Activated CD8-positive, alpha-beta memory T cell treated with anti-CD3 and anti-CD28 coated beads for 48 hours (primary cell): ENCODE measurements around the gene TDRD5.
A peak's percentile ranks its signal among the peaks of the same experiment; 100 is the strongest.
"Not testable (repeated sequence)": the region's sequence is repeated elsewhere in the genome, so short reads cannot be mapped to it uniquely, and the experiment has no call there.

ENCODE experiments used
- DNase-seq, 3 experiments: peaks; one replicate each; pipeline ENCODE4 v3.0.0-alpha.2; 2020; ENCODE audit warnings: low read depth in 2 of 3, low spot score in 2 of 3

Gene TDRD5

DNA sequence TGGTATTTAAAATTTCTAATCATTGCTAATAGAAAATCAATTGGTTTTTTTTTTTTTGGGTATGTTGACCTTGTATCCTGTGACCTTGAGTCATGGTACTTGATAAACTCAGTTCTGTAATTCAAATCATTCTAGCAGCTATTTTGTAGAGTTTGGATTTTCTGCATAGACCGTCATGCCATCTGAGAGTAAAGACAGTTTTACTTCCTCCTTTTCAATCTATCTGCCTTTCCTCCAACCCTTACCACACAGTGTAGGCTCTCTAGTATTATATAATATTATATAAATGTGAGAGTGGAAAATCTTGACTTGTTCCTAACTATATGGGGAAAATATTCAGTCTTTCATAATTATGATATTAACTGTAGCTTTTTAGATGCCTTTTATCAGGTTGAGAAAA is 7.0 kb downstream of the TDRD5 start:
- no peak for DNase-seq

DNA sequence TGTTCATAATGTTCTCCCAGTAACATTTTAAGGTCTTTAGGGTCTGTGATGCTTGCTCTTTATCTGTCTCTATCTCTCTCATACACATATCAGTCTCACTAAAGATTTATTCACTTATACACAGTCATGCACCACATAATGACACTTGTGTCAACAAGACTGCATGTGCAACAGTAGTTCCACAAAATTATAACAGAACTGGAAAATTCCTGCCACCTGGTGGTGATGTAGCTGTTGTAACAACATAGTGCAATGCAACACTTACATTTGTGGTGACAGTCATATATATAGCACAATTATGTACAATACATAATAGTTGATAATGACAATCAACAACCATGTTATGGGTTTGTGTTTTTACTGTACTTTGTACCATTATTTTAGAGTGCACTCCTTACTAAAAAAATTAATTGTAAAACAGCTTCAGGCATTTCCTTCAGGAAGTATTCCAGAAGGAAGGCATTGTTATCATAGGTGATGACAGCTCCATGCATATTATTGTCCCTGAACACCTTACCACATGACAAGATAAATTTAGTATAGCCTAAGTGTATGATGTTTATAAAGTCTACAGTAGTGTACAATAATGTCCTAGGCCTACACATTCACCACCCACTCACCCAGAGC is 8.1 kb downstream of the TDRD5 start:
- DNase-seq: no peak

DNA sequence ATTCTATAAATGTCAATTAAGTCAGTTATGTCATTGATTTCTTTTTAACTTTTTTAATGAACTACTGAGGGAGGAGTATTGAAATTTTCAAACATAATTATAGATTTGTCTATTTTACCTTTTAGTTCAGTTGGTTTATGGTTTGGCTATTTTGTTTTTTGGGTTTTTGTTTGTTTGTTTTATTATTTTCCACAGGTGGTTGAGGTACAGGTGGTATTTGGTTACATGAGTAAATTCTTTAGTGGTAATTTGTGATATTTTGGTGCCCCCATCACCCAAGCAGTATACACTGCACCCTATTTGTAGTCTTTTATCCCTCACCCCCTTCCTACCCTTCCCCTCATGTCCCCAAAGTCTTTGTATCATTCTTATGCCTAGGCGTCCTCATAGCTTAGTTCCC is 9.5 kb downstream of the TDRD5 start:
- DNase-seq: no peak

GRCh38 chr1:179612361-179612760 is 20.7 kb downstream of the TDRD5 start:
- DNase-seq: no peak

GRCh38 chr1:179630719-179631118 is 39.1 kb downstream of the TDRD5 start:
- DNase-seq: no peak

- DNase-seq: no peak
These were observed 41.2 kb downstream of the TDRD5 start for GRCh38 chr1:179632868-179633267.

GRCh38 chr1:179637211-179637860 is 45.7 kb downstream of the TDRD5 start:
- no peak for DNase-seq

DNA sequence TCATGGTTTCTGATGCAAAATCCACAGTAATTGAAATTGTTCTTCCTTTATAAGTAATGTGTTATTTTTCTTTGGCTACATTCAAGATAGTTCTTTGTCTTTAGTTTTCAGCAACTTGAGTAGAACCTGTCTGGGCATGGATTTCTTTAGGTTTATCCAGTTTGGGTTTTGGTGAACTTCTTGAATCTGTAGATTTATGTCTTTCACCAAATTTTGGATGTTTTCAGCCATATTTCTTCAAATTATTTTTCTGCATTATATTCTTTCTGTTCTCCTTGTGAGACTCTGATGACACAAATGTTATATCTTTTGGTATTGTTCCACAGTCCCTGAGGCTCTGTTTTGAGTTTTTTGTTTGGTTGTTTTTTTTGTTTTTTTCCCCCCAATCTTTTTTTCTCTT is 69.4 kb downstream of the TDRD5 start:
- no peak for DNase-seq

DNA sequence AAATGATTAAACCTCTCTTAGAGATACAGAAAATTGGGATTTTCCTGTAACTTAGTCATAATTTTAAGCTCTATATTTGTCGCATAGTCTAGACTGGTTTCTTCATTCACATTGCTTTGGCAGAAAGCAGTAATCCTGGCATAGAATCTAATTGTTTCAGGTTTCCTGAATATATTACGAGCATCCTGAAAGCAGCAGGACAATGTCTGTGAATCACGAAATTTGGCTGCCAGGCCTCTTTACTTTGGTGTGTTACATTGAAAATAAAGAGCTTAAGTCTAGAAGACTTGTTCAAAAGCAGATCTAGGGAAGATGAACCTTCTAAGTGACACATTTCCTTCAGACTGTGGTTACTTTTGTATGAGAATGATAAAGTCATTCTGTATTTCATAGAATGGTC is 72.2 kb downstream of the TDRD5 start:
- DNase-seq: no peak

GRCh38 chr1:179677882-179678281 is 86.2 kb downstream of the TDRD5 start:
- DNase-seq: no peak

- not testable (repeated sequence) for DNase-seq
These were observed 102.9 kb downstream of the TDRD5 start for GRCh38 chr1:179694530-179694929.

- DNase-seq: no peak
These were observed 111.4 kb downstream of the TDRD5 start for GRCh38 chr1:179702946-179703539.

DNA sequence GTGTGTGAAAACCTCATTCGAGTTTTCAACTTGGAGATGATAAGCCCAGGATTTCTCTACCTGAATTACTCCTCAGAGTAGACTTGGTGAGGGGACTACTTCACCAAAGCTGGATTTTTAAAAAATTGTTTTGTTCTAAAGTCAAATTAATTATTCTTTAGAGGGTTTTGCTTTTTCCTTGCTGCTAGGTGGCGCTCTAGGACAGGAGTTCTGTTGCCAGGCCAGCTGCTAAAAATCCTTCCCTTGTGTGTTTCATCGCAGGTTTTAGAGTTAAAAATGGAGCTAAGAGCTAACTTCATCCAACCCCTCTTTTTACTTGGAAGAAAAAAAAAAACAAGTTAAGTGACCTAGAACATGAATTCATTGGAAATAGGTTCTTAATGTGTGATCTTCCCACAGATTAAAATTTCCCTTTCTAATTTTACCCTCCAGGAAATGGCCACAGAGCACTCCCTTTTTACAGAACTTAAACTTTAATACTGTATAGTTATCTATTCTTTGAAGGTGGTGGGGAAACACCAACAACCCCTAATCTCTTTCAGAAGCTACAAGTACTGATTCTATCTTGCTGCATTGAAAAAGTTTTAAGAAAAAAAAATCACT is 114.8 kb downstream of the TDRD5 start:
- DNase-seq: peak in 1 of 3 experiments; percentile 14

GRCh38 chr1:179707406-179707805 is 115.8 kb downstream of the TDRD5 start:
- no peak for DNase-seq

DNA sequence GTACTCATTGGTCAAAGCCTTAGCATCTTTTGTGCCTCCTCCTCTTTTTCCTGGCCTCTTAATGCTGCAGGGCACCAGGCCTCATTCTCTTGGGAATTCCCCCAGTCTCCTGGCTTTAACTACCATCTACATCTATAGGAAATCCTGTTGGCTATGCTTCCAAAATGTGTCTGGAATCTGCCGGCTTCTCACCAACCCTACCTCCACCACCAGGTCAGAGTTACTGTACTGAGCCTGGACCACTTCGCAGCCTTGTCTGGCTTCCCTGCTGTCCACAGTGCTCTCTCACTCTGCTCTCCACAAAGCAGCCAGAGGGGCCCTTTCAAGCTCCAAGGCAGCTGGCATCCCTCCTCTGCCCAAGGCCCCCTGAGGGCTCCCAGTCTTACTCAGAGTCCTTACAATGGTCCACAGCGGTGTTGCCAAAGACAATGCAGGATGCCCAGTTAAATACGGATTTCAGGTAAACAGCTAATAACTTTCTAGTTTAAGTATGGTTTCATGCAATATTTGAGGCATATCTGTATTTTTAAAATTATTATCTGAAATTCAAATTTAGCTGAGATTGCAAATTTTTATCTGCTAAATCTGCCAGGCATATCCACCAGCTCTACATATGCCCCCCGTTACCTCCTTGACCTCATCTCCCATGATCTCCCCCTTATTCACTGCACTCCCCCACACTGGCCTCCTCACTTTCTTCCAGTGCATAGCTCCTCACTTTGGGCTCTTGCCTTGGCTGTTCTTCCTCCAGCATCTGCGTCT is 117.0 kb downstream of the TDRD5 start:
- DNase-seq: no peak

DNA sequence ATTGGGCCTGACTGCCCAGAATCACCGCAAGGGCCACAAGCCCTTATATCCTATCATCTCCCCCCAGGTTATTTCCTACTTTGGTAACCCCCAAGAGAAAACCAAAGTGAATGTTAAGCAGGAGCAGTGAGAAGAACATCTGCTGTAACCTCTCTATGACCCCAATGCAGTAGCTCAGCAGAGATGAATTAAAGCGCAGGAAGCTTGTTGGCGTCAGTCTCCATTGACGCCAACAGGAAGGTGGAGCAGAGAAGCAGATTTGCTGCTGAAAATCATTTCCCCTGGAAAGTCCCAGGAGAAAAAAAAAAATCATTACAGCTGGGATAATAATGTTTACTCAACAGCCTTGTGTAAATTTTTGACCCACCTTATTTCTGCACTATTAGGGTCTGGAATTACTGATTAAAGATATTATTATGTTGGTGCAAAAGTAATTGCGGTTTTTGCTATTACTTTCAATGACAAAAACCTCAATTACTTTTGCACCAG is 118.3 kb downstream of the TDRD5 start:
- no peak for DNase-seq

DNA sequence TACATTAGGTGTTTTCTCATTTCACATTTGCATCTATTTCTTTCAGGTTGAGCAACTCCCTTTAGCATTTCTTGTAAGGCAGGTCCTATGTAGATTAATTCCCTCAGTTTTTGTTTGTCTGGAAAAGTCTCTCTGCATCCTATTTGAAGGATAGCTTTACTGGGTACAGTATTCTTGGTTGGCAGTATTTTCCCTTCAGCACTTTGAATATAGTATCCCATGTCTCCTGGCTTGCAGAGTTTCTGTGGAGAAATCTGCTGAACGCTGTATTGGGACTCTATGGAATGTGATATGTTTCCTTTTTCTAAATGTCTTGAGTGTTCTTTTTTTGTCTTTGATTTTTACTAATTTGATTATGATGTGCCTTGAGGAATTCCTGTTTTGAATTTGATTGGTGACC is 122.5 kb downstream of the TDRD5 start:
- no peak for DNase-seq

- no peak for DNase-seq
These were observed 123.0 kb downstream of the TDRD5 start for GRCh38 chr1:179714623-179715022.

DNA sequence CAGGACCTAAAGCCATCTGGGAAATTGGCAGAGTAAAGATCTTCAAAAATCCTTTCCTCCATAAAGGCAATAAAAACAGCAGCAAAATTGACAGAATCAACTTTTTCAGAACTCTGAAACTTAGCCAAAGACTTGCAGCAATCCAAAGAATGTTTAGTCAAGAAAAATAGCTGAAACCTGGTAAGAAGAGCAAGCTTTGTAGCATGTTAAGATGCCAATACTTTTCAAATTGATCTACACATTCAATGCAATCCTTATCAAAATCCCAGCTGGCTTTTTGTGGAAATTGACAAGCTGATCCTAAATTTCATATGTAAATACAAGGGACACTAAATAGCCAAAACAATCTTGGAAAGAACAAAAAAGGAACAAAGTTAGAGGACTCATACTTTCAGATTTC is 127.6 kb downstream of the TDRD5 start:
- DNase-seq: no peak

- no peak for DNase-seq
These were observed 136.6 kb downstream of the TDRD5 start for GRCh38 chr1:179728271-179728670.

DNA sequence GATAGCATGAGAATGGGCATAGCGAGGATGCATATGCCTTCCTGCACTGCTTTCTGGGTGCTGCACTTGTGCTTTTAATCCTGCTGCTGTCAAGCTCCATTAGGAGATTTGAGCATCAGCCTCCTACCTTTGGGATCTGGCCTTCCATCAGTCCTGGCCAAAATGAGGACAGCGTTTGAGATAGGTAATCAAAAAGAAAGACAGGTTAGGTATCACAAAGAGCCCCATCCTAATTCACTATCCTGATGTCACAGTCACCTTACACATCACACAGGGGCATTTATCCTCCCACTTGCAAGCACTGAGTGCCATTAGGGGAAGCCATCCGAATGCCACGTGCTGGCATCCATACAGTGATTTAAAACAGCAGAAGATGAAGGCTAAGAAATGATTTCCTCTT is 138.2 kb downstream of the TDRD5 start:
- DNase-seq: no peak
